Measurements from ENCODE around the gene AKAP12.

GRCh38 chr6:151320140-151320539 lies 80.4 kb downstream of the AKAP12 start:
- TF ChIP-seq, protein P1, sequence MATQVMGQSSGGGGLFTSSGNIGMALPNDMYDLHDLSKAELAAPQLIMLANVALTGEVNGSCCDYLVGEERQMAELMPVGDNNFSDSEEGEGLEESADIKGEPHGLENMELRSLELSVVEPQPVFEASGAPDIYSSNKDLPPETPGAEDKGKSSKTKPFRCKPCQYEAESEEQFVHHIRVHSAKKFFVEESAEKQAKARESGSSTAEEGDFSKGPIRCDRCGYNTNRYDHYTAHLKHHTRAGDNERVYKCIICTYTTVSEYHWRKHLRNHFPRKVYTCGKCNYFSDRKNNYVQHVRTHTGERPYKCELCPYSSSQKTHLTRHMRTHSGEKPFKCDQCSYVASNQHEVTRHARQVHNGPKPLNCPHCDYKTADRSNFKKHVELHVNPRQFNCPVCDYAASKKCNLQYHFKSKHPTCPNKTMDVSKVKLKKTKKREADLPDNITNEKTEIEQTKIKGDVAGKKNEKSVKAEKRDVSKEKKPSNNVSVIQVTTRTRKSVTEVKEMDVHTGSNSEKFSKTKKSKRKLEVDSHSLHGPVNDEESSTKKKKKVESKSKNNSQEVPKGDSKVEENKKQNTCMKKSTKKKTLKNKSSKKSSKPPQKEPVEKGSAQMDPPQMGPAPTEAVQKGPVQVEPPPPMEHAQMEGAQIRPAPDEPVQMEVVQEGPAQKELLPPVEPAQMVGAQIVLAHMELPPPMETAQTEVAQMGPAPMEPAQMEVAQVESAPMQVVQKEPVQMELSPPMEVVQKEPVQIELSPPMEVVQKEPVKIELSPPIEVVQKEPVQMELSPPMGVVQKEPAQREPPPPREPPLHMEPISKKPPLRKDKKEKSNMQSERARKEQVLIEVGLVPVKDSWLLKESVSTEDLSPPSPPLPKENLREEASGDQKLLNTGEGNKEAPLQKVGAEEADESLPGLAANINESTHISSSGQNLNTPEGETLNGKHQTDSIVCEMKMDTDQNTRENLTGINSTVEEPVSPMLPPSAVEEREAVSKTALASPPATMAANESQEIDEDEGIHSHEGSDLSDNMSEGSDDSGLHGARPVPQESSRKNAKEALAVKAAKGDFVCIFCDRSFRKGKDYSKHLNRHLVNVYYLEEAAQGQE (IDR thresholded peaks at IDR 0.05; ENCODE audit: unreplicated experiment) = no peak
- TF ChIP-seq, protein P2, sequence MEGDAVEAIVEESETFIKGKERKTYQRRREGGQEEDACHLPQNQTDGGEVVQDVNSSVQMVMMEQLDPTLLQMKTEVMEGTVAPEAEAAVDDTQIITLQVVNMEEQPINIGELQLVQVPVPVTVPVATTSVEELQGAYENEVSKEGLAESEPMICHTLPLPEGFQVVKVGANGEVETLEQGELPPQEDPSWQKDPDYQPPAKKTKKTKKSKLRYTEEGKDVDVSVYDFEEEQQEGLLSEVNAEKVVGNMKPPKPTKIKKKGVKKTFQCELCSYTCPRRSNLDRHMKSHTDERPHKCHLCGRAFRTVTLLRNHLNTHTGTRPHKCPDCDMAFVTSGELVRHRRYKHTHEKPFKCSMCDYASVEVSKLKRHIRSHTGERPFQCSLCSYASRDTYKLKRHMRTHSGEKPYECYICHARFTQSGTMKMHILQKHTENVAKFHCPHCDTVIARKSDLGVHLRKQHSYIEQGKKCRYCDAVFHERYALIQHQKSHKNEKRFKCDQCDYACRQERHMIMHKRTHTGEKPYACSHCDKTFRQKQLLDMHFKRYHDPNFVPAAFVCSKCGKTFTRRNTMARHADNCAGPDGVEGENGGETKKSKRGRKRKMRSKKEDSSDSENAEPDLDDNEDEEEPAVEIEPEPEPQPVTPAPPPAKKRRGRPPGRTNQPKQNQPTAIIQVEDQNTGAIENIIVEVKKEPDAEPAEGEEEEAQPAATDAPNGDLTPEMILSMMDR (conservative IDR thresholded peaks at IDR 0.05; ENCODE audit: low read depth in 2 of 2) = no peak
- TF ChIP-seq POLR2AphosphoS5 (IDR thresholded peaks at IDR 0.05; ENCODE audit: low read depth) (no peak), JUNB (IDR thresholded peaks at IDR 0.05; ENCODE audit: unreplicated experiment) (no peak)

Measured in GM23338 (cell line).